WTC11 (cell line): ENCODE measurements around the gene TULP1.
"Not testable (repeated sequence)": the region's sequence is repeated elsewhere in the genome, so short reads cannot be mapped to it uniquely, and the experiment has no call there.

Source experiments
- FOXP1 ChIP-seq: sonication (generic); formaldehyde crosslinking; IDR thresholded peaks from 2 replicates; pipeline ENCODE4 v1.8.0; 2022; ENCODE audit warnings: missing genetic modification reagents, mild to moderate bottlenecking, moderate library complexity, borderline replicate concordance
- GTF2I ChIP-seq: fragments of 250-450 bp; sonication (Bioruptor Pico); conservative IDR thresholded peaks from 2 replicates; pipeline ENCODE4 v1.4.0; 2021; ENCODE audit warnings: mild to moderate bottlenecking
- JUN ChIP-seq: sonication (generic); formaldehyde crosslinking; IDR thresholded peaks from 2 replicates; pipeline ENCODE4 v1.8.0; 2023; ENCODE audit warnings: mild to moderate bottlenecking, missing genetic modification reagents
- TF ChIP-seq, protein P1 (sequence below): fragments of 200-600 bp; IDR thresholded peaks from 2 replicates; pipeline ENCODE4 v1.8.0; 2022; ENCODE audit warnings: antibody characterized with exemption
- TF ChIP-seq, protein P2 (sequence below): sonication (generic); formaldehyde crosslinking; IDR thresholded peaks from 2 replicates; pipeline ENCODE4 v1.8.0; 2022; ENCODE audit warnings: missing genetic modification reagents
- TF ChIP-seq, protein P3 (sequence below): sonication (generic); formaldehyde crosslinking; IDR thresholded peaks from 2 replicates; pipeline ENCODE4 v1.8.1; 2023; ENCODE audit warnings: mild to moderate bottlenecking, missing genetic modification reagents, moderate library complexity

- TF ChIP-seq, protein P1, sequence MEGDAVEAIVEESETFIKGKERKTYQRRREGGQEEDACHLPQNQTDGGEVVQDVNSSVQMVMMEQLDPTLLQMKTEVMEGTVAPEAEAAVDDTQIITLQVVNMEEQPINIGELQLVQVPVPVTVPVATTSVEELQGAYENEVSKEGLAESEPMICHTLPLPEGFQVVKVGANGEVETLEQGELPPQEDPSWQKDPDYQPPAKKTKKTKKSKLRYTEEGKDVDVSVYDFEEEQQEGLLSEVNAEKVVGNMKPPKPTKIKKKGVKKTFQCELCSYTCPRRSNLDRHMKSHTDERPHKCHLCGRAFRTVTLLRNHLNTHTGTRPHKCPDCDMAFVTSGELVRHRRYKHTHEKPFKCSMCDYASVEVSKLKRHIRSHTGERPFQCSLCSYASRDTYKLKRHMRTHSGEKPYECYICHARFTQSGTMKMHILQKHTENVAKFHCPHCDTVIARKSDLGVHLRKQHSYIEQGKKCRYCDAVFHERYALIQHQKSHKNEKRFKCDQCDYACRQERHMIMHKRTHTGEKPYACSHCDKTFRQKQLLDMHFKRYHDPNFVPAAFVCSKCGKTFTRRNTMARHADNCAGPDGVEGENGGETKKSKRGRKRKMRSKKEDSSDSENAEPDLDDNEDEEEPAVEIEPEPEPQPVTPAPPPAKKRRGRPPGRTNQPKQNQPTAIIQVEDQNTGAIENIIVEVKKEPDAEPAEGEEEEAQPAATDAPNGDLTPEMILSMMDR, result not testable (repeated sequence)
- not testable (repeated sequence) for TF ChIP-seq FOXP1, GTF2I, JUN (CRISPR knock-in tag)
- TF ChIP-seq, protein P2, sequence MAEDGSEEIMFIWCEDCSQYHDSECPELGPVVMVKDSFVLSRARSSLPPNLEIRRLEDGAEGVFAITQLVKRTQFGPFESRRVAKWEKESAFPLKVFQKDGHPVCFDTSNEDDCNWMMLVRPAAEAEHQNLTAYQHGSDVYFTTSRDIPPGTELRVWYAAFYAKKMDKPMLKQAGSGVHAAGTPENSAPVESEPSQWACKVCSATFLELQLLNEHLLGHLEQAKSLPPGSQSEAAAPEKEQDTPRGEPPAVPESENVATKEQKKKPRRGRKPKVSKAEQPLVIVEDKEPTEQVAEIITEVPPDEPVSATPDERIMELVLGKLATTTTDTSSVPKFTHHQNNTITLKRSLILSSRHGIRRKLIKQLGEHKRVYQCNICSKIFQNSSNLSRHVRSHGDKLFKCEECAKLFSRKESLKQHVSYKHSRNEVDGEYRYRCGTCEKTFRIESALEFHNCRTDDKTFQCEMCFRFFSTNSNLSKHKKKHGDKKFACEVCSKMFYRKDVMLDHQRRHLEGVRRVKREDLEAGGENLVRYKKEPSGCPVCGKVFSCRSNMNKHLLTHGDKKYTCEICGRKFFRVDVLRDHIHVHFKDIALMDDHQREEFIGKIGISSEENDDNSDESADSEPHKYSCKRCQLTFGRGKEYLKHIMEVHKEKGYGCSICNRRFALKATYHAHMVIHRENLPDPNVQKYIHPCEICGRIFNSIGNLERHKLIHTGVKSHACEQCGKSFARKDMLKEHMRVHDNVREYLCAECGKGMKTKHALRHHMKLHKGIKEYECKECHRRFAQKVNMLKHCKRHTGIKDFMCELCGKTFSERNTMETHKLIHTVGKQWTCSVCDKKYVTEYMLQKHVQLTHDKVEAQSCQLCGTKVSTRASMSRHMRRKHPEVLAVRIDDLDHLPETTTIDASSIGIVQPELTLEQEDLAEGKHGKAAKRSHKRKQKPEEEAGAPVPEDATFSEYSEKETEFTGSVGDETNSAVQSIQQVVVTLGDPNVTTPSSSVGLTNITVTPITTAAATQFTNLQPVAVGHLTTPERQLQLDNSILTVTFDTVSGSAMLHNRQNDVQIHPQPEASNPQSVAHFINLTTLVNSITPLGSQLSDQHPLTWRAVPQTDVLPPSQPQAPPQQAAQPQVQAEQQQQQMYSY (CRISPR knock-in tag), result not testable (repeated sequence)
- TF ChIP-seq, protein P3, sequence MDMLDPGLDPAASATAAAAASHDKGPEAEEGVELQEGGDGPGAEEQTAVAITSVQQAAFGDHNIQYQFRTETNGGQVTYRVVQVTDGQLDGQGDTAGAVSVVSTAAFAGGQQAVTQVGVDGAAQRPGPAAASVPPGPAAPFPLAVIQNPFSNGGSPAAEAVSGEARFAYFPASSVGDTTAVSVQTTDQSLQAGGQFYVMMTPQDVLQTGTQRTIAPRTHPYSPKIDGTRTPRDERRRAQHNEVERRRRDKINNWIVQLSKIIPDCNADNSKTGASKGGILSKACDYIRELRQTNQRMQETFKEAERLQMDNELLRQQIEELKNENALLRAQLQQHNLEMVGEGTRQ (CRISPR knock-in tag), result not testable (repeated sequence)
These were observed 23.2 kb upstream of the TULP1 start for GRCh38 chr6:35535847-35536246.
